HG02610 (cell line): ENCODE measurements around the gene KIF26B.
A peak's percentile ranks its signal among the peaks of the same experiment; 100 is the strongest.

Experiments
- ATAC-seq: cut with Tn5 transposase; IDR thresholded peaks from one replicate; pipeline ENCODE4 v1.9.1; 2021; ENCODE audit warnings: mild to moderate bottlenecking, moderate library complexity; ENCODE audit not compliant: unreplicated experiment

Gene KIF26B

GRCh38 chr1:245608271-245608670 lies 453.5 kb downstream of the KIF26B start:
- no peak for ATAC-seq

DNA sequence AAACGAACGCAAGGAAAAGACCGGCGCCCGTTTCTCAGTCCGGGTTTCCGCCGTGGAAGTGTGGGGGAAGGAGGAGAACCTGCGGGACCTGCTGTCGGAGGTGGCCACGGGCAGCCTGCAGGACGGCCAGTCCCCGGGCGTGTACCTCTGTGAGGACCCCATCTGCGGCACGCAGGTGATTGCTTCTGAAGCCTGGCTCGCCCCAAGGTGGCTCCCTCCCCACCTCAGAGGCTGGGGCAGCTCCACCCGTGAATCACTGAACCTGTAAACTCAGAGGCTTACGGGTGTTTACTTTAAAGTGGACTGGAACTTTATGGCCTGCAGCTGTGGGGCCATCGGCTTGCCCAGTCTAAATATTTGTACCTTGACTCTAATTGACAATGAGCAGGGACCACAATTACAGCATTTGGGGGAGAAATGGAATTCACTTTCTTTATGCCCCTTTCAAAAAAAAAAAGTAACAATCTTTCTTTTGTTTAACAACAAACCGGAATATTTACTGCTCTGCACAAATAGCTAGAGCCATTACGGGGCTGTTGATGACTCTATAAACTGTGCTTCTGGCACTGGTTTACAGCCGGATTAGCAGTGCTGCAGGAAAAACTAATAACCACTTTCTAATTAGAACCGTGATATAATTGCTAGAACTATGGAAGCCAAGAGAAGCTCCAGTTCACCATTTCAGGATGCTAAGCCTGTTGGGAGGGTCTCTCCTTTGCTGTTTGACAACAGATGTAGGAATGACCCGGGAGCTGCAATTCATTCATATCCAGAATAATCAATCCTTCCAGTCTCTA lies 454.8 kb downstream of the KIF26B start:
- ATAC-seq: no peak

DNA sequence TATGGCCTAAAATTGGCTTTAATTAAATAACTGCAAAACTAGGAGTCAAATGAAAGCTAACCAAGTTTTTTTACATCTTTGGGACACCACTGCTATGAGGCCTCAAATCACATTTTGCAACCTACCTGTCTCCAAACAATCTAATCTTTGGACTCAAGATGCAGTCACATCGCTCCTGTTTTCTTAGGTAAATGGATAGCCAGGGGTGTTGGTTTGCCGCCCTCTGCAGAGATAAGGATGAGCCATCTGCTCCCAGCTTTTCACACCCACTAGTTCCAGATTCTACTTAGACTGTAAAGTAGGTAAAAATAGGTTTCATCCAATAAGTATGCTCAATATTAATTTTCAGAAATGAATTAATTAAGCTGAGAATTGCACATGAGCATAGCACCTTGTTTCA lies 456.5 kb downstream of the KIF26B start:
- no peak for ATAC-seq

- no peak for ATAC-seq
Measured at GRCh38 chr1:245614476-245614875, 459.7 kb downstream of the KIF26B start.

DNA sequence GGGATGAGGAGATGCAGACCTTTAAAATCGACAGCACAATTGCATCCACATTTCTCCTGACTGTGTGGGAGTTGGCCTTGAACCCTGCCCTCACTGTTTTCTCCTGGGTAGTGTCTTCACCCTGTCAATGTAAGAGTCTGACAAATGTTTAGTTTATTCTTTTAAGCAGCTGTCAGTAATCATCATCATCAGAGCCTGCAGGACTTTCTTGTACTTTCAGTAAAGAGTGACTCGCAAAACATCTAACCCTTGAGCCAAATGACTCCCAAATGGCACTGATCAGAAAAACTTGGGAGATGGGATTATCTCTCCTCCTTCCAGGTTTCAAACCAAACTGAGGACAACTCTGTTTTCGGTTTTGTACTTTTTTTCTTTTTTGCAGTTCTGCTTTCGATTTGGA lies 460.2 kb downstream of the KIF26B start:
- no peak for ATAC-seq

- ATAC-seq: no peak
Measured at GRCh38 chr1:245621589-245621988, 466.8 kb downstream of the KIF26B start.

DNA sequence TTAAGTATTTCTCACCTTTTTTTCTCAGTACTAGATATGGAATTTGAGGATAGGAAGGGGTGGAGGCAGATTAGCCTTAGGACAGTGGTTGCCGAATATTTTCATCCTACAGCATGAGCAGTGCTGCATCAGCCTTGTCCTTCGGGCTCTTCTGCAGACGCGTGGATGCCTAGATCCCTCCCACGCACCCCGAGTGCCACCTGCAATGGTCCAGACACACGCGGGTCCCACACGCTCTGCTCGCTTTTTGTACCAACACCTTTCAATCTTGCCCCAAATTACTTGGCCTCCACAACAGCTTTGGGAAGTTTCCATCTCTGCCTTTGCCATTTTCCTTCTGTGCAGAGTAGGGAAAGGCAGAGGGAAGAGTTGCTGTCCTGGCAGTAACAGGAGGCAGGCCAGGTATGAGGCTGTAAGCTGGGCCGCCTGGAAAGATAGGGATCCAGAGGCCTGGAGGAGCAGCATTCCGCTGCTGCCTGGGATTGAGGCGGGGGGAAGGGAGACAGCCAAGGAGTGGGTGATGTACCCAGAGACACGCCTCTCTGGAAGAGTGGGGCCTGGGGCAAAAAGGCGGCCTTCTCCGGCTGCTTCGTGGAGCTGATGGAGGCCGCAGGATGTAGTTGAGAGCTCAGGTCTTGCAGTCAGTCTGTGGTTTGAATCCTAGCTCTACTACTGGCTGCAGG lies 467.7 kb downstream of the KIF26B start:
- ATAC-seq: no peak

- no peak for ATAC-seq
Measured at GRCh38 chr1:245641384-245641783, 486.6 kb downstream of the KIF26B start.

DNA sequence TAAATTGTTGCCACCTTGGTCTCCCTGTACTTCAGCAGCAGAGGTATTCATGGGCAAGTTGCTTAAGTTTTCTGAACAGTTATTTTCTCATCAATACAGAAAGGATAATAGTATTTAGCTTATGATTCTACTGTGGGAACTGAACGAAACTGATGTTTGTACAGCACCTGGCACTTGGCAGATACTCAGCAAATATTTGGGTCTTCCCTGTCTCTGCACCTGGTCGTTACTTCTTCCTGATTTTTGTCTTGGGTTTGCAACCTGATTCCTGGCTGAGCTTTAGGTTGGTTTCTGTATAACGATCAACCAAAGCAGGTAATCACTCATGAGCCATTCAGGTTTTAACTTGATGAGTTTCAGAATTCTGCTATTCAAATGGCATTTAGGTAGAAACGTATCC lies 490.6 kb downstream of the KIF26B start:
- ATAC-seq: peak; percentile 29

GRCh38 chr1:245645894-245646293 lies 491.1 kb downstream of the KIF26B start:
- peak; percentile 81 for ATAC-seq

DNA sequence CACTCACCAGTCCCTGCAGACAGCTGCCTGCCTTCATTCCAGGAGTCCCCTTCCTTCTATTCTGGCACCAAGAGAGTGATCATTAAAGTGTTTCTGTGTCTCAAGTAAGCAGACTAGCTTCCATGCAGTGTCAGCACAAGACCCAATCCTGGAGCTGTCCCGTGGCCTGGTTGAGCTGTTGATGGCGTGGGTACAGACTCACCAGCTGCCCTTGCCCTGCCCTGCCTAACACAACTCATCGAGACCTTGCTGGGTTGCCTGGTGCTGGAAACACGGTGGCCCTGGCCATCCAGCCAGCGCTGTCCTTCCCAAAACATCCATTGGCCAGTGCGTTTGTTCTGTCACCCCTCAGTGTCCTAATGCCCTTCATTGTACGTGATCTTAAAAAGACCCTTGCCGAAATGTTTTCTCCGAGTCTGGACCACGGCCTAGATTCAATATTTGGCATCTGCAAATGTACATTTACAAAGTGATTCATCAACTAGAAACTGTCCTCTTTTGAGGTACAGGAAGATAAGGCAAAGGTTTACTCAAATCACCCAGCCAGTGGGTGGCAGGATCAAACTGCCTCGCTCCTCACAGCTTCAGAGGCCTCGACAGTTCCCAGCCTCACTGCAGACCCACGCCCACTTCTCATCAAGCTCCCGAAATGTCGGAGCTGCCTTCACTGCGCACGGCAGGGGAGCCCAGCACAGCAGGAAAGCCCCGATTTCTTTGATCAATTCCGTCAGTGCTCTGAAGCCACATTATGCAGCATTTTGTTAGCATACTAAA lies 494.2 kb downstream of the KIF26B start:
- peak; percentile 26 for ATAC-seq

- ATAC-seq: no peak
Measured at GRCh38 chr1:245649666-245650065, 494.9 kb downstream of the KIF26B start.

DNA sequence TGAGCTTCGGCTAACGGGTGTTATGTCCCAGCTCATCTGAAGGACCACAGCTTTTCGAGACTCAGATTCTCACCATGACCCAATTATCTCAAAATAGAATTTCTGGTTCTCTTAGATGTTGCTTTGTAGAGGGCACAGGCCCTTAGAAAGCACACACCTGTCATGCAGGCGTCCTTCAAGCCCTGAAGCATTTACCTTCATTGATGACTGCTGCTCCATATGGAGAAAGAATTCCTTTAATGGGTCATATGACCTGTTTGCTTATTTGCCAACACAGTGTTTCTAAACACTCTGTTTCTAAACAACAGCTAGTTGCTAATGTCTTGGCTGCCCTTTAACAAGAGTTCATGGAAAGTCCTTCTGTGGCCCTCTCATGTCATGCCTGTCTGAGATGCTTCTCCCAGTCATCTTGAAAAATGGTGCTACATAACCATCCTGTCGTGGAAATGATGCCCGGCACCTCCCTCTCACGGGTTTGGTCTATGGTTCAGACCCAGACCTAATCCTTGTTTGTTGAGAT lies 495.7 kb downstream of the KIF26B start:
- ATAC-seq: no peak

GRCh38 chr1:245651093-245651492 lies 496.3 kb downstream of the KIF26B start:
- ATAC-seq: no peak

- no peak for ATAC-seq
Measured at GRCh38 chr1:245652116-245652515, 497.3 kb downstream of the KIF26B start.

DNA sequence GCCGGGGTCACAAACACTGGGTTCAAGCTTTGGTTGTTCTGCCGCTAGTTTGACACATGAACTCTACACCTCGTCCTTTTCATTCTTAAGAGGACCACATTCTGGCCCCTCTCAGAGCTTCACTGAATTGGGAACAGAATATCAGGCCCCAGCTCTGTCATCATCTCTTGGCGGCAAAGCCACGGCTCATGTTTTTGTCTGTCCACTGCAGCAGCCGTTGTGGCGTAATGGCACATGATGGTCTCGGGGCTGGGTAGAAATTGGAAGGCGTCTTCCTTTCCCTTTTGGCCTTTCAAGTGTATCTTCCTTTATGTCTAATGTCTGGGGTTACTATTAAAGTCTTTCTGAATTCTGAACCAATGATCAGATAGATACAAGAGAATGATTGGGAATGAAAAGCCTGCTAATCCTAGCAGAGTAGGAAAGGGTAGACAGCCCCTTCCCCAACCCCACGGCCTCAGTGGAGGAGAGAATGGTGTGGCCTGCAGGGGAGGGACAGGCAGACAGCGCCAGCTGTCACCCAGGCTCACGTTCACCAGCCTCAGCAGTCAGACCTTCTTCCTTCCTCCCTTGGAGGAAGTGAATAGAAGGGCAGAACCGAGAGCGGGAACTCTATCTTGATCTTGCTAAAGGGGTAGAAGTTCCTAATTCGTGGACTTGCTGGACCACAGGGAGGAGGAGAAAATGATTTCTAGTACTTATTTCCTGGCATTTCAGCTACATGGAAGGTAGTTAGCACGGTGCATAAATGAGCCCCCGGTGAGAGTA lies 498.1 kb downstream of the KIF26B start:
- ATAC-seq: no peak

GRCh38 chr1:245654460-245655050 lies 499.8 kb downstream of the KIF26B start:
- ATAC-seq: no peak

- peak; percentile 52 for ATAC-seq
Measured at GRCh38 chr1:245656189-245656717, 501.5 kb downstream of the KIF26B start.

GRCh38 chr1:245657371-245657770 lies 502.6 kb downstream of the KIF26B start:
- ATAC-seq: no peak

GRCh38 chr1:245663373-245663772 lies 508.6 kb downstream of the KIF26B start:
- ATAC-seq: no peak
